Coronary artery (tissue), 2 donors: ENCODE results near the gene MTUS2.

Source experiments
- DNase-seq: peaks from one replicate; pipeline ENCODE4 v3.0.0-alpha.2; 2017; ENCODE audit warnings: low spot score
- H3K27ac ChIP-seq, 2 donors: fragments of 200-600 bp; sonication (generic); one replicate each; pipeline ENCODE4 v1.5.1; 2016 to 2019
- H3K4me3 ChIP-seq: fragments of 200-600 bp; sonication (generic); 2 replicates; pipeline ENCODE4 v1.5.1; 2016; ENCODE audit warnings: mild to moderate bottlenecking, moderate library complexity
- TF ChIP-seq, protein P1 (sequence below): fragments of 200-600 bp; sonication (generic); IDR thresholded peaks from one replicate; pipeline ENCODE4 v1.5.1; 2019; ENCODE audit warnings: antibody characterized with exemption

Gene MTUS2

GRCh38 chr13:28866932-28867331 is 46.8 kb downstream of the MTUS2 start:
- DNase-seq = no peak
- Histone ChIP-seq H3K4me3 (no peak overlapping the region), H3K27ac (no peak overlapping the region)
- TF ChIP-seq, protein P1, sequence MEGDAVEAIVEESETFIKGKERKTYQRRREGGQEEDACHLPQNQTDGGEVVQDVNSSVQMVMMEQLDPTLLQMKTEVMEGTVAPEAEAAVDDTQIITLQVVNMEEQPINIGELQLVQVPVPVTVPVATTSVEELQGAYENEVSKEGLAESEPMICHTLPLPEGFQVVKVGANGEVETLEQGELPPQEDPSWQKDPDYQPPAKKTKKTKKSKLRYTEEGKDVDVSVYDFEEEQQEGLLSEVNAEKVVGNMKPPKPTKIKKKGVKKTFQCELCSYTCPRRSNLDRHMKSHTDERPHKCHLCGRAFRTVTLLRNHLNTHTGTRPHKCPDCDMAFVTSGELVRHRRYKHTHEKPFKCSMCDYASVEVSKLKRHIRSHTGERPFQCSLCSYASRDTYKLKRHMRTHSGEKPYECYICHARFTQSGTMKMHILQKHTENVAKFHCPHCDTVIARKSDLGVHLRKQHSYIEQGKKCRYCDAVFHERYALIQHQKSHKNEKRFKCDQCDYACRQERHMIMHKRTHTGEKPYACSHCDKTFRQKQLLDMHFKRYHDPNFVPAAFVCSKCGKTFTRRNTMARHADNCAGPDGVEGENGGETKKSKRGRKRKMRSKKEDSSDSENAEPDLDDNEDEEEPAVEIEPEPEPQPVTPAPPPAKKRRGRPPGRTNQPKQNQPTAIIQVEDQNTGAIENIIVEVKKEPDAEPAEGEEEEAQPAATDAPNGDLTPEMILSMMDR = no peak

GRCh38 chr13:28867564-28867963 is 47.4 kb downstream of the MTUS2 start:
- no peak overlapping the region for H3K4me3 ChIP-seq
- no peak for DNase-seq
- H3K27ac ChIP-seq = no peak overlapping the region
- TF ChIP-seq, protein P1 = no peak

- DNase-seq = no peak
- no peak overlapping the region for H3K27ac ChIP-seq
- TF ChIP-seq, protein P1 = no peak
- no peak overlapping the region for H3K4me3 ChIP-seq
Measured at GRCh38 chr13:28872427-28873176, 52.5 kb downstream of the MTUS2 start.

- no peak for DNase-seq
Measured at GRCh38 chr13:28875846-28876615, 55.9 kb downstream of the MTUS2 start.

GRCh38 chr13:28877408-28877807 is 57.3 kb downstream of the MTUS2 start:
- Histone ChIP-seq H3K4me3 (no peak overlapping the region), H3K27ac (no peak overlapping the region)
- no peak for DNase-seq
- TF ChIP-seq, protein P1 = no peak

More at GRCh38 chr13:28875846-28876615, 55.9 kb downstream of the MTUS2 start:
- TF ChIP-seq, protein P1 = no peak
- no peak overlapping the region for H3K27ac ChIP-seq
- H3K4me3 ChIP-seq = no peak overlapping the region

- DNase-seq = no peak
- no peak overlapping the region for H3K4me3 ChIP-seq
- TF ChIP-seq, protein P1 = no peak
- no peak overlapping the region for H3K27ac ChIP-seq
Measured at GRCh38 chr13:28885181-28885580, 65.0 kb downstream of the MTUS2 start.
